Measurements from ENCODE around the gene GUCA1A. TPM values are rescaled to one million over a fixed set of nuclear protein-coding genes. Genes with fewer than 3 reads are reported as not detected.

The GUCA1A gene
- total RNA-seq, 1 experiment from 2014 or later, result not detected

DNA sequence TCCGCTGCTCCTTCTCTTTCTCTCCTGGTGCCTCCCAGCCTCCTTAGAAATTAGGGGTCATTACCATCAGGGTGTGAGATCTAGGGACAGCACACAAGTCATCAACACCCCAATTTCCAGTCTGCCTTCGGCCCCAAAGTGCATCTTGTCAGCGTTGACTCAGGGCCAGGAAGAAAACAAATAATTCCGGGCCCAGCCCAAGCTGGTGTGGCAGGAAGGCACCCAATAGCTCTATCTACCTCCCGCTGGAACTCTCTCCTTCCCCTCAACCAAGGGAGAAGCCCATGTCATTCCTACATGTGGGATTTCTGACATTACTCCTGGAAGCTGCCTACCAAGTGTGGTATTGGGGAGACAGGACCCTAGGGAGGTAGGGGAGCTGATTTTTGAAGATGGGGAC lies 19.2 kb upstream of the GUCA1A start:
- peaks cover 6% of the 10 kb centered on the region for H3K4me1 Mint-ChIP-seq (ENCODE audit: low read depth, unreplicated experiment)
- BruUV-seq (replicated peaks), result no TSS peak
- POLR2A ChIA-PET, result no interaction called here

DNA sequence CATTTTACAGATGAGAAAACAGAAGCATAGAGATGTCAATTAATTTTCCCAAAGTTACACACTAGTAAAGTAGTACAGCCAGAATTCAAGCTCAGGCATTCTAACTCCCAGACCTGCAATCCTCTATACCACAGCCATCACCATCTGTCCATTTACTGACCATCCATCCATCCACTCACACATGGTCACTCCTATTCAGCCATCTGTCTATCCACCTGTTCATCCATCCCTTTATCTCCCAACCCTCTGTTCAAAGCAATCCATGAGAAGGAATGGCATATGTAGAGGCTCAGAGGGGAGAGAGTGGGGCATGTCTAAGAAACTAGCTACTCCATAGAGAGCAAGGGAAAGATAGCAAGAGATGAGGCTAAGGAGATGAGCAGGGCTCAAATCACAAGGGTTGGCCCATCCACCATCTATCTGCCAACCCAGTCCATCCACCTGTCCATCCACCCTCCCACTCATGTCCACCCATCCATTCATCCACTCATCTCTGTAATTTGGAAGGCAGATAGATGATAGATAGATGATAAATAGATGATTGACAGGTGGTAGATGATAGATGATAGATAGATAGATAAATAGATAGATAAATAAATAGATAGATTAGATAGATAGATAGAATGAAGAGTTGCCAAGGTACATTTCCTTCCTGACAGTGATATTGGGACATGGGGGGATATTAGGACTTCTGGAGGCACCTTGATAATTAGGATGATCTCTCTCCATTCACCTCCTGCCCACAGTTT lies 18.5 kb upstream of the GUCA1A start:
- BruUV-seq (replicated peaks), result no TSS peak
- H3K36me3 ChIP-seq (ENCODE audit: control insufficient read depth, insufficient read depth, low read length), result no peaks in the 10 kb centered on the region
- Mint-ChIP-seq H3K36me3 (ENCODE audit: insufficient read depth, unreplicated experiment) (no peaks in the 10 kb centered on the region), H3K9me3 (ENCODE audit: unreplicated experiment) (no peaks in the 10 kb centered on the region), H3K27me3 (ENCODE audit: insufficient read depth, unreplicated experiment) (no peaks in the 10 kb centered on the region), H3K4me1 (ENCODE audit: low read depth, unreplicated experiment) (peaks cover 1% of the 10 kb centered on the region), H3K4me3 (ENCODE audit: unreplicated experiment) (no peak overlapping the region), H3K27ac (ENCODE audit: unreplicated experiment) (no peak overlapping the region)
- H3K27me3 ChIP-seq (replicated peaks; ENCODE audit: control insufficient read depth, insufficient read depth, low read length), result no peaks in the 10 kb centered on the region
- TF ChIP-seq, protein P1, sequence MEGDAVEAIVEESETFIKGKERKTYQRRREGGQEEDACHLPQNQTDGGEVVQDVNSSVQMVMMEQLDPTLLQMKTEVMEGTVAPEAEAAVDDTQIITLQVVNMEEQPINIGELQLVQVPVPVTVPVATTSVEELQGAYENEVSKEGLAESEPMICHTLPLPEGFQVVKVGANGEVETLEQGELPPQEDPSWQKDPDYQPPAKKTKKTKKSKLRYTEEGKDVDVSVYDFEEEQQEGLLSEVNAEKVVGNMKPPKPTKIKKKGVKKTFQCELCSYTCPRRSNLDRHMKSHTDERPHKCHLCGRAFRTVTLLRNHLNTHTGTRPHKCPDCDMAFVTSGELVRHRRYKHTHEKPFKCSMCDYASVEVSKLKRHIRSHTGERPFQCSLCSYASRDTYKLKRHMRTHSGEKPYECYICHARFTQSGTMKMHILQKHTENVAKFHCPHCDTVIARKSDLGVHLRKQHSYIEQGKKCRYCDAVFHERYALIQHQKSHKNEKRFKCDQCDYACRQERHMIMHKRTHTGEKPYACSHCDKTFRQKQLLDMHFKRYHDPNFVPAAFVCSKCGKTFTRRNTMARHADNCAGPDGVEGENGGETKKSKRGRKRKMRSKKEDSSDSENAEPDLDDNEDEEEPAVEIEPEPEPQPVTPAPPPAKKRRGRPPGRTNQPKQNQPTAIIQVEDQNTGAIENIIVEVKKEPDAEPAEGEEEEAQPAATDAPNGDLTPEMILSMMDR (IDR thresholded peaks at IDR 0.05; ENCODE audit: insufficient read depth in 1 of 2, low read depth in 1 of 2, low read length in 1 of 2, severe bottlenecking in 1 of 2, unreplicated experiment in 1 of 2), result no peak
- CTCF ChIA-PET, result no interaction called here
- no peak overlapping the region for H3K4me3 ChIP-seq (ENCODE audit: low read depth, low read length)
- POLR2A ChIA-PET, result interaction anchor here (1.3 kb wide), 1 partner anchor 12 kb away, joined by 9 read pairs; the partner anchor contains the start of gene C6orf132
- intact Hi-C loops (cut with micrococcal nuclease; ENCODE audit: unreplicated experiment), result no loop called here
- DNase-seq, result no peak
- H3K9me3 ChIP-seq, result no peaks in the 10 kb centered on the region
- H3K4me1 ChIP-seq, result peaks cover 17% of the 10 kb centered on the region

More for the DNA sequence above, 19.2 kb upstream of the GUCA1A start:
- H3K27ac Mint-ChIP-seq (ENCODE audit: unreplicated experiment), result no peak overlapping the region
- CTCF ChIA-PET, result no interaction called here
- no peak overlapping the region for H3K4me3 Mint-ChIP-seq (ENCODE audit: unreplicated experiment)
- peaks cover 17% of the 10 kb centered on the region for H3K4me1 ChIP-seq
- H3K4me3 ChIP-seq (ENCODE audit: low read depth, low read length), result no peak overlapping the region
- H3K36me3 Mint-ChIP-seq (ENCODE audit: insufficient read depth, unreplicated experiment), result no peaks in the 10 kb centered on the region
- intact Hi-C loops (cut with micrococcal nuclease; ENCODE audit: unreplicated experiment), result no loop called here
- H3K27me3 Mint-ChIP-seq (ENCODE audit: insufficient read depth, unreplicated experiment), result no peaks in the 10 kb centered on the region
- no peaks in the 10 kb centered on the region for H3K27me3 ChIP-seq (replicated peaks; ENCODE audit: control insufficient read depth, insufficient read depth, low read length)
- no peaks in the 10 kb centered on the region for H3K9me3 ChIP-seq
- TF ChIP-seq, protein P1 (IDR thresholded peaks at IDR 0.05; ENCODE audit: insufficient read depth in 1 of 2, low read depth in 1 of 2, low read length in 1 of 2, severe bottlenecking in 1 of 2, unreplicated experiment in 1 of 2), result no peak
- no peak for DNase-seq
- H3K9me3 Mint-ChIP-seq (ENCODE audit: unreplicated experiment), result no peaks in the 10 kb centered on the region
- H3K36me3 ChIP-seq (ENCODE audit: control insufficient read depth, insufficient read depth, low read length), result no peaks in the 10 kb centered on the region

DNA sequence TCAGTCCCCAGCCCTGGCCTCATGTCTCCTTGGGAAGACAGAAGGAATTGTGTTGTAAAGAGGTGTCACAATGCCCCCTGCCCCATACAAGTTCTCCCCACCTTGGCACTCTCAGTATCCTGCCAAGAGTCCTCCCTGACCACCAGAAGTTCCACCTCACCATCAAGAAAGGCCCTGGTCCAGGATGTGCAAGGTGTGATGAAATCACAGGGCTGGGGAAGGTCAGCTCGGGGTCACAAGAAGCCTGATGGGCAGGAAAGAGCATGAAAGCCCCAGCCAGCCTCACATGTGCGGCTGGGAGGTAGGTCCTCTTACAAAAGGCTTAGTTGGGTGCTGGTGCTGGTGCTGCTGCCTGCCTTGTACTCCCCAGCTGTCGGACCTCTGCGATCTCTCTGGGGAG lies 17.9 kb upstream of the GUCA1A start:
- H3K27ac Mint-ChIP-seq (ENCODE audit: unreplicated experiment), result no peak overlapping the region

More for the DNA sequence above, 17.9 kb upstream of the GUCA1A start:
- peaks cover 17% of the 10 kb centered on the region for H3K4me1 ChIP-seq
- no peaks in the 10 kb centered on the region for H3K36me3 Mint-ChIP-seq (ENCODE audit: insufficient read depth, unreplicated experiment)
- H3K27me3 ChIP-seq (replicated peaks; ENCODE audit: control insufficient read depth, insufficient read depth, low read length), result no peaks in the 10 kb centered on the region
- no peaks in the 10 kb centered on the region for H3K4me1 Mint-ChIP-seq (ENCODE audit: low read depth, unreplicated experiment)
- no TSS peak for BruUV-seq (replicated peaks)
- H3K27me3 Mint-ChIP-seq (ENCODE audit: insufficient read depth, unreplicated experiment), result no peaks in the 10 kb centered on the region
- TF ChIP-seq, protein P1 (IDR thresholded peaks at IDR 0.05; ENCODE audit: insufficient read depth in 1 of 2, low read depth in 1 of 2, low read length in 1 of 2, severe bottlenecking in 1 of 2, unreplicated experiment in 1 of 2), result no peak
- ChIA-PET POLR2A (interaction anchor here (1.3 kb wide), 1 partner anchor 13 kb away, joined by 9 read pairs; the partner anchor contains the start of gene C6orf132), CTCF (no interaction called here)
- DNase-seq, result no peak
- intact Hi-C loops (cut with micrococcal nuclease; ENCODE audit: unreplicated experiment), result no loop called here
- no peaks in the 10 kb centered on the region for H3K9me3 ChIP-seq
- no peaks in the 10 kb centered on the region for H3K9me3 Mint-ChIP-seq (ENCODE audit: unreplicated experiment)
- H3K36me3 ChIP-seq (ENCODE audit: control insufficient read depth, insufficient read depth, low read length), result no peaks in the 10 kb centered on the region
- H3K4me3 Mint-ChIP-seq (ENCODE audit: unreplicated experiment), result no peak overlapping the region
- H3K4me3 ChIP-seq (ENCODE audit: low read depth, low read length), result no peak overlapping the region

Data from Caco-2 (cell line).